Cardiac fibroblast (primary cell): ENCODE results near the gene EDAR.

Experiments
- DNase-seq, 2 donors: peaks; one replicate each; pipeline versions ENCODE4 v3.0.0 to v3.0.0-alpha.2; 2010; ENCODE audit warnings: low read depth in 2 of 2
- H3K4me3 ChIP-seq, 2 donors: replicated peaks in 1 of 2; 1 replicate in 1 of 2; 2 replicates in 1 of 2; pipeline ENCODE4 v1.5.1; 2011; ENCODE audit warnings: low read depth in 2 of 2, low read length in 2 of 2, mild to moderate bottlenecking in 2 of 2, moderate library complexity in 1 of 2
- CTCF ChIP-seq: IDR thresholded peaks from one replicate; pipeline ENCODE4 v1.5.1; 2011; ENCODE audit warnings: low read depth, mild to moderate bottlenecking, low read length, inconsistent platforms

EDAR gene

GRCh38 chr2:108947271-108947907 is 41.6 kb downstream of the EDAR start:
- DNase-seq: no peak
- TF ChIP-seq CTCF: no peak
- no peak overlapping the region for H3K4me3 ChIP-seq

- TF ChIP-seq CTCF: no peak
- DNase-seq: no peak
- no peak overlapping the region for H3K4me3 ChIP-seq
These were observed 42.6 kb downstream of the EDAR start for GRCh38 chr2:108946442-108946841.

GRCh38 chr2:108945969-108946368 is 43.1 kb downstream of the EDAR start:
- no peak for TF ChIP-seq CTCF
- H3K4me3 ChIP-seq: no peak overlapping the region
- no peak for DNase-seq

- TF ChIP-seq CTCF: no peak
- H3K4me3 ChIP-seq: no peak overlapping the region
- no peak for DNase-seq
These were observed 44.3 kb downstream of the EDAR start for GRCh38 chr2:108944601-108945331.

- TF ChIP-seq CTCF: no peak
- no peak for DNase-seq
- H3K4me3 ChIP-seq: no peak overlapping the region
These were observed 45.3 kb downstream of the EDAR start for GRCh38 chr2:108943751-108944150.

- no peak for TF ChIP-seq CTCF
- no peak for DNase-seq
- no peak overlapping the region for H3K4me3 ChIP-seq
These were observed 46.1 kb downstream of the EDAR start for GRCh38 chr2:108942888-108943287.
